ENCODE measurements around the gene OR8B4.

DNA sequence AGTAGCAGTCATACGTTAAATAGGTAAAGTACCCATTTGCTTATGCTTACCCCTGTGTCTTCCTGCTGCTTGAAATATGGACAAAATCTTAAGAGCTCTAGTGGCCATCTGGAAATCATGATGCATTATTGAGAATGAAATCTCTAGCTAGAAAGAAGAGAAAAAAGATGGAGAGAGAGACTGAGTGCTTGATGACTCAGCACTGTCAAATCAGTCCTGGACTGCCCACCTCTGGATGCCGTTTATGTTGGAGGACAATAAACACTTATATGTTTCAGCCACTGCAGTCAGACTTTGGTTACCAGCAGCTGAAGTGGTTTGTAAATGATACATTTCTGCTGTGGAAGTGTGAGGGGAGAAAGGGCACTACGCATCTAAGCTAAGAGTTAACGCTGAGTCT is 3.6 kb downstream of the OR8B4 start:
- no peak for TF ChIP-seq GATA3 (IDR thresholded peaks at IDR 0.05; ENCODE audit: low read depth, low read length)
- no peak for TF ChIP-seq GATA2 (IDR thresholded peaks at IDR 0.05; ENCODE audit: low read depth, low read length)
